HG03196 (cell line): Measurements from ENCODE around the gene ATP8B3.

Experiments used
- ATAC-seq: cut with Tn5 transposase; IDR thresholded peaks from one replicate; pipeline ENCODE4 v1.9.1; 2021; ENCODE audit not compliant: unreplicated experiment

The ATP8B3 gene

DNA sequence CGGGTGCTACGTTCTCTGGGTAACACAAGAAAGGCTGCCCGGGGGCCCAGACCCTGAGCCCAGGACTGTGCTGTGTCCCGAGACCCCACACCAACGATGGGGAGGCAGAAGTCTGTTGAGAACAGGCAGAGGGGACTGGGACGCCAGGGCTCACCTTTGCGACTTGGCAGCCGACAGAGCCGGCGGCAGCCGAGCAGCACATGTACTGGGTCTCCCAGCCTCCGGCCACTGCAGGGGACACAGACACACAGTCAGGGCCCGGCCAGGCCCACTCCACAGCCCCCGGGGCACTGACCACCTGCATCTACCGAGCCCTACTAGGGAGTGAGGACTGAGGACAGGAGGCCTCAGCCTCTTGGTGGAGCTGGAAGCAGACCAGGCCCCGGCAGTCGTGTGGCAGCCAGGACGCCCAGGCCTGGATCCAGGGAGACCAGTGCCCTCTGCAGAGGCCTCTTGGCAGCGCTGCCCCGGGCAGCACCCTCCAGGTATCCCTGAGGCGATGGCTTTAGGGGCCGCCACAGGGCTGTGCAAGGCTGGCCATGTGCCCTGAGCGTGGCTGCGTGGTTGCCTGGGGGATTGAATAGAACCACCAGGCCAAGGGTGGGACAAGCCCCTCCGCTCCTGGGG is 5.6 kb upstream of the ATP8B3 start:
- no peak for ATAC-seq

DNA sequence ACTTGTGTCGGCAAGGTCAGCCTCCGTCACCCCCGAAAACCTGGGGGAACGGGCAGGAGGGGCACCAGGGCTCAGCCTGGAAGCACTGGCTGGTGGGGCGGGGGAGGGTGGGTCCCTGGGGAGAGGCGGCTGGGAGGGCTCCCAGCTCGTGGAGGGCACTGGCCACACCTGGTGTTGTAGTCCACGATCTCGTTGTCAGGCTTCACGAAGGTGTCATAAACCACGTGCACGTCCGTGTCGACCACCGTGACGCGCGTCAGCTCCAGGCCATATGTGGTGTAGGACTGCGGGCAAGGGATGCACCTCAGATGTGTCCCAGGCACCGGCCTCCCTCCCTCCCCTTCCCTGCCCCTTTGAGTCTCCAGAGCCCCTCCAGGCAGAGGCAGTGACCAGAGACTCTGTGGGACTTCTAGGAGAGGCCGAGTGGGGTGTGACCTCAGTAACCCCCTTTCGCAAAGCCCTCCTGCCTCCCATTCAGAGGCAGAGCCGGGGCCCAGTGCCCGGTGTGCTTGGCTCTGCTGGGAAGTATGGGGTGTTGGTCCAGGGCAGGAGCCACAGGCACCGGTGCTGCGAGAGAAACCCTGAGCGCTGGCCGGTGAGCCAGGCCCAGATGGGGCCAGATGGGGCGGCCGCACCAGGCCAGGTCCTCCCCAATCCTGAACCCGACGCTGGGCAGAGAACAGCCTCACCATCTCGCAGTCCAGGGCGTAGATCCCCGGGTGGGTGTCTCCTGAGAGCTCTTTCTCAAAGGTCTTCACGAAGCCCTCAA is 4.6 kb upstream of the ATP8B3 start:
- no peak for ATAC-seq

DNA sequence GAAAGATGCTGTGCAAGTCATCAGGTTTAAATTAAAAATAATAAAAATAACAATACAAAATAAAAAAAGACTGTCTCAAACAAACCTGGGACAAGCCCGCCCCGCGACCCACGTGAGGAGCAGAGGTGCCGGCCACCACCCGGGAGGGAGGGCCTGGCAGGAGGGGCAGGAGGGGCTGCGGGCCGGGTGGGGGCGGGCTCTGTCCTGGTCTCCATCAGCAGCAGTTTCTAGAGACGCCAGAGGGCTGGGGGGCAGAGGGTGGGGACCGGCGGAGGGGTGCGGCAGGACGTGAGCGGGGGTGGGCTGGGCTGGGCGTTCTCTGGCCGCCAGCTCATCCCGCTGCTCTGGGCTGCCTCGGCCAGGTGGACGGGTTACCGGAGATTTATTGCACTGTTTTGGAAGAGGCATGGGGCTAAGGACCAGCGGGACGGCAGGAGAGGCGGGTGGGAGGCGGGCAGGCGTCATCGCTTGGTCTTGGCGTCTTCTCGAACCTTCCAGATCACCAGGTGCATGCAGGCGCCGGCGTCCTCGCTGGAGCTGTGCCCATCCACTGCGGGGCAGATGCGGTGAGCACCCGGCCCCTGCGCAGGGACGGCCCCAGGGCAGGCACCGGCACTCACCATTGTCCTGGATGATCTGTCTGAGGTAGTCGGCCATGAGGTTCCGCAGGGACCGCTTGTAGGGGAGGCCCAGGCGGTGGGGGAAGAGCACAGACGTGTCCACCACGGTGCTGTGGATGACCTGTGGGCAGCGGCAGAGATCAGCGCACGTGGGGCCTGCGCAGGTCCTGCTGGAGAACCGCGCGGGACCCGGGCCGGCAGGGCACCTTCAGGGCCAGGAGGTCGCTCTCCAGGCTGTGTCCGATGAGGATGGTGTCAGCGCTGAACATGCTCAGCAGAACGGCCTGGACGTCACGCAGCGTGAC is 3.8 kb upstream of the ATP8B3 start:
- ATAC-seq = no peak

DNA sequence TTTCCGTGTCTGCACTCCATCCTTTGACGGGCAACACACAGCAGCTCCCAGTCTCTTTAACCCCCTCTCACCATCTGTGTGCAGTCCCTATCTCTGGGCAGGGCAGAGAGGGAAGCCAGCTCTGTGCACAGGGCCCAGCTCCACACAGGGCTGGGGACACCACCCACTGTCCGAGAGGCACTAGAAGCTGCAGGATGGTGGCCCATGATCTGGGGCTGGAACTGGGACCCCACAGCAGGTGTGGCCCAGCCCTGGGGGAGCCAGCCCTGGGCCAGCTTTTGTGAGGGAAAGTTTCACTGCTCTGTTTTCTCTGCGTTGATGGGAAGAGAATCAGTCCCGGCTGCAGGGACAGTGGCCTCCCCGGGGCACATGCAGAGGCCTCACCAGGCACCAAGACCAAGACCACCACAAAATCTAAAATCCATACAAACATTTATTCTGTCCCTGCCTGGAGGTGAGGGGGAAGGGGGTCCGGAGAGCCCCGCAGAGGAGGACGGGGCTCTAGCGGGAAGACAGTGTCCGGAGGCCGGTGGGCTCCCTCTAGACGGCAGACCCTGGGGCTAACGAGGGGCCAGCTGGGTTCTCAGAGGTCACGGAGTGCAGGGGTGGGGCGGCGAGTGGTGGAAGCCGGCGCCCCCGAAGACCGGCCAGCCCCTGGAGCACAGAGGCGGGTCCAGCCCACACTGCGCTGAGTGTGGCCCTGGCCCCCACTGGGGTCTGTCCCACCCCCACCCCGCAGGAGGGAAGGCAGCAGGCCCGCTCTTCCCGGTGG is 2.9 kb upstream of the ATP8B3 start:
- no peak for ATAC-seq

DNA sequence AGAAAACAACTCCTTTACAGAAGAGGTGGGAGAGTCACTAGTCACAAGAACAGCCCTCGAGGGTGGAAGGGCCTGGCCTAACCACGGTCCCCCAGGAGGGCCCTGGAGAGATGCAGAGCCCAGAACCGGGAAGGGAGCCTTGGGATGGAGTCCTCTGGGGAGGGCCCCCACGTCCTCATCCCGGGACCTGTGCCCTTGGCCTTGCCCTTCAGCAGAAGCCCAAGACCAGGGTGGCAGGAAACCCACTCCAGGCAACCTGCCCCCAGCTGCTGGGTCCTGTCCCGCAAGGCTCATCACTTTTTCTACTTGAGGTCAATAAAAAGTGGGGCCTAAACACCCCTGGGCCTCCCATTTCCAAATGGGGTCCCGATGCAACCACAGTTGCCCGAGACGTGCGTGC is 2.3 kb upstream of the ATP8B3 start:
- no peak for ATAC-seq

DNA sequence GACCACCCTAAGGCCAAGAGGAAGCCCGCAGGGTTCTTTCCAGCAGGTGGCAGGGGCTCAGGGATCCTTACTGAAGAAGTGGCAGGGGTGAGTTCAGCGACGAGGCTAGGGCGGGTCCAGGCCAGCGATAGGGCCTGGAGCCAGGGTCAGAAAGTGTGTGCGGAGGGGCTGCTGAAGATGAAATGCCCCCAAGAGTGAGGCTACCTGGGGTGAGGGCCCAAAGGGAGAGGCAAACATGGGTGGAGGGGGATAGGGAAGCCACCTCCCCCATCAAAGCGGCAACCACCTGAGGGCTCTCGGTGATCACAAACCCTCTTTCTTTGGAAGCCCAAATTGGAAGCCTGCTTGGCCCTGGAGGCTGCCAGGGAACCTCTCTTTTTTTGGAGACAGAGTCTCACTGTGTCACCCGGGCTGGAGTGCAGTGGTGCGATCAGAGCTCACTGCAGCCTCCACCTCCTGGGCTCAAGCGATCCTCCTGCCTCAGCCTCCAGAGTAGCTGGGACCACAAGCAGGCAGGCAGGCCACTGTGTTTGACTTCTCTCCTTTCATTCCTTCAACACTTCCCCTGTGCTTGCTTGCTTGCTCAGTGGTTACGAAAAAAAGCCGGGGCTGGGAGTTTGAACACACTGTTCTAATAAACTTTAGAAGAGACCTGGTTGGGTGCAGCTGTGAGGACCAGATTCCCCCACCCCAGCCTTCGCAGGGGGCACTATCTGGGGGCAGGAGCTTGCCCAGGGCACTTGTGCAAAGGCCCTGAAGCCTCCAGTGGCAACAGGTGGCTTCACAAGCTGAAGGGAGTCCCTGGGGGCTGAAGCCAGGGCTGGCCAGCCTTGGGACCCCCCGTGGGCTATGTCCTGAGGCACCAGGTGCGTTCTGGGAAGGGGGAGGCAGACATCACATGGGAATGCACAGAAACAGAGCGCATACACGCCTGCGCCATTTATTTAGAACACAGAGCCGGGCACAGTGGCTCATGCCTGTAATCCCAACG is 1.4 kb upstream of the ATP8B3 start:
- ATAC-seq = no peak

DNA sequence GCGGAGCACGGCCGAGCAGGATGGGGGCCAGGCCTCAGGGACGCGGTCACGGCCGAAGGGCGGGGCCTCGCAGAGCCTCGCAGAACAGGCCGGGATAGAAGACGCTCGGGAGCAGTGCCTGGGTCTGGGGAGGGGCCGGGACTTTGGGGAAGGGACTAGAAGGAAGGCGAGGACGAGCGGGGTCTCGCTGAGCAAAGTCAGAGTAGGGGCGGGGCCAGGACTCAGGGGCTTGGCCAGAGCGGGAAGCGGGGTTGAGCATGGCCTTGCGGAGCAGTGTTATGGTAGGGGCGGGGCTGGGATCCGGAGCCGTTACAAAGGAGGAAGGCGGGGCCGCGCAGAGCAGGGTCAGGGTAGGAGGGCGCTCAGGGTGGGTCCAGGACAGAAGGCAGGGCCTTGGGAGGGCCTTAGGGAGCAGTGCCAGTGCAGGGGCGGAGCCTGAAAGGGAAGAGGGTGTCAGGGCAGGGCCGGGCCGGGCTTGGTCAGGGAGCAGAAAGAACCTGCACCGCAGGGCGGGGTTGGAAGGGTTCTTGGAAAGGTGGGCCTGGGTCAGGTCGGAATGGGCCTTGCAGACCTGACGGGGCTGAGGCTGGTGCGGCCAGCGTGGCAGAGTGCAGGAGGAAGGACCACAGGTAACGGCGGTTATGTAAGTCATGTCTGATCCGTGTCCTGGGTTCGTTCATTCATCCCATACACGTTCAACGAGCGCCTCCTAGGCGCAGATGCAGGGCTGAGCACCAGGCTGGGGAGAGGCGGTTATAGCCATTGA is 533 bp upstream of the ATP8B3 start:
- peak; percentile 72 for ATAC-seq

DNA sequence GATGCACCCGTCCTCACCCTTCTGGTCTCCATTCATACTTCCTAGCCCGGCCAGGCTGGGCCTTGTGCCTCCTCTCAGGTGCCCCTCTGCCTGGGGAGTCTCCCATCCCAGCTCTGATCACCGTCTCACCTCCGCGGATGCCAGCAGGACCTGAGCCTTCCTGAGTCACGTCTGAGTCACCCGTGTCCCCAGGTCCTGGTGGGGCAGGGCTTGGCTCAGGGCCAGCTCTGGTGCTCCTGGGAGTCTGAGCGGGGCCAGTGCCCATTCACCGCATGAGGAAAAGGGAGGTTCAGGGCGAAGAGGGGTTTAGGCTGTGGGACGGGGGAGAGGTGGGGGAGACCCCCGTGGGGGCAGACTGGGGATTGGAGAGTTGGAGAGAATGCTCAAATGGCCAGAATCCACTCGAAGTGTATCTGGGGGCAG is 593 bp downstream of the ATP8B3 start:
- ATAC-seq = no peak

DNA sequence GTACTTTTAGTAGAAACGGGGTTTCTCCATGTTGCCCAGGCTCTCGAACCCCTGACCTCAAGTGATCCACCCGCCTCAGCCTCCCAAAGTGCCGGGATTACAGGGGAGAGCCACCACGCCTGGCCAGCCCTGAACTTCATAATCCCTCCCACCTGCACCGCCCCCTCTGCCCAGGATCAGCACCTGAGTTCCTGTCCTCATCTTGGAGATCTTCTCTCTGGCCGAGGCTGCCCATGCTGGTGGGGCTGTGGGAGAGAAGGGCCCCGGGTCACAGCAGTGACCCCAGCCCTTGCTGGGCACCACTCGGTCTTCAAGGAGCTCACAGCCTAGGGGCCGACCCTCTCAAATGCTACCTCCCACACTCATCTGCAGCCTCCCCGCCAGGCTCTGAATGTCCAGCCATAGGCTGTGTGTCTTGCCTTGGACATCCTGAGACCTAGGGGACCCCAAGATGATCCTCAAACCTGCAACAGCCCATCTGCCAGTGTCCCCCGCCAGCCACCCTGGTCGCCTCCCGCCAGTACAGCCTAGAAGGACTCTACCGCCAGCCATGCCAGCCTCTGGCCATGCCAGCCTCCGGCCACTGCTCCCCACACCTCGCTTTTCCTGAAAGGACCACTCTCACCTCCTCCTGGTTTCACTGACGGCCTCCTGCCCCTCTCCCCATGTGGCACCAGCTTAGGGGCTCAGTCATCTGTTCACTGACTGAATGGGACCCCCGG is 1.5 kb downstream of the ATP8B3 start:
- ATAC-seq = no peak

DNA sequence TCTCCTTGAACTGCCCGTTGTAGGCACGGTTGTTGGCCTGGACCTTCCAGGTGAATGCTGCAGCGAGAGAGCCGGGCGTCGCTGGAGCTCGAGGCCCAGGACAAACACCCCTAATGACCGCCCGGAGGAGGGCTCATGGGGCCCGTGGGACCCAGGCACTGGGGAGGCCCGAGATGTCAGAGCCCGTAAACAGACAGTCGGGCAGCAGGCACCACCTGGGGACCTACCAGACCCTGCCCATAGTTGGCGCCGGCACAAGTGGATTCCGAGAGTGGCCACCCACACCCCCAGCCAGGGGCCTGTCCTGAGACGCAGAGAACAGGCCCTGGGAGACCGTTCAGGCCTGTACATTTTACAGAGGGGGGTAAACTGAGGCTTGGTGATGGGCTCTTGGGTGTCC is 2.4 kb downstream of the ATP8B3 start:
- ATAC-seq = no peak

DNA sequence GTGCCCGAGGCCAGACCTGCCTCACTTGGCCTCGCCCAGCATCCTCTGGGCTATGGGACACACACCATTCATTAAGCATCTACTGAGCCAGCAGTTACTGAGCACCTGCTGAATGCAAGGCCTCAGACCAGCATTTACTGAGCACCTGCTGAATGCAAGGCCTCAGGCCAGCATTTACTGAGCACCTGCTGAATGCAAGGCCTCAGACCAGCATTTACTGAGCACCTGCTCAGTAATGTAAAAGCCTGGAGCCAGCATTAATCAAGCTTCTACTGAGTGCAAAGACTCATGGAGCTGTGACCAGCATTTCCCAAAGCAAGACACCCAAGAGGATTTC is 3.7 kb downstream of the ATP8B3 start:
- no peak for ATAC-seq

DNA sequence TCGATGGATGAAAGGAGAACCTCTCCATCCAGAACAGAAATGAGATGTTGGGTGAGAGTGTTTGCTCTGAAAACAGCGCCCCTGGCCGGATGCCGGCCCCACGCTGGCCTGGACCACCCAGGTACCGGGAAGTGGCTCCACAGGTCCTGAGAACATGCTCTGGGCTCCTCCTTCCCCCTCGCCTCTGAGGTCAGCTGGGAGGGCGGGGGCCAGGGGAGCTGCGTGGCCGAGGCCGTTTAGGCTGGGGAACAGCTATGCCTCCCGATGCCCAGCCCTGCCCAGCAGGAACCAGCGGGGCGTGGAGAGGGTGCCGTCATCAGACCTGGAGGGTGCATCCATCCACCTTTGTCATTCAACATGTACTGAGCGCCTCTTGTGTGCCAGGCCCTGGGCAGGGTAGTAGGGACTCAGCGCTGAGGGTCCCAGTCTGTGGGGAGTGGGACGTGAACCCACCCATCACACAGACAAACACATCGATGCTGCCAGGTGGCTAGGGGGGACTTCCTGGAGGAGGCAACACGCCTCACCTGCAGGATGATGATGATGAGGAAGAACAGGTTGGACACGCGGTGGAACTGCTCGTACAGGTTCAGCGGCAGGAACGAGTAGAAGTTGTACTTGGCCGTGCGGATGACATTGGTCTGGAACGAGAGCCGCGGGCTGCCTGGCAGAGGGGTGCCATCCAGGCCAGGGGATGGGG is 4.2 kb downstream of the ATP8B3 start:
- ATAC-seq = no peak

DNA sequence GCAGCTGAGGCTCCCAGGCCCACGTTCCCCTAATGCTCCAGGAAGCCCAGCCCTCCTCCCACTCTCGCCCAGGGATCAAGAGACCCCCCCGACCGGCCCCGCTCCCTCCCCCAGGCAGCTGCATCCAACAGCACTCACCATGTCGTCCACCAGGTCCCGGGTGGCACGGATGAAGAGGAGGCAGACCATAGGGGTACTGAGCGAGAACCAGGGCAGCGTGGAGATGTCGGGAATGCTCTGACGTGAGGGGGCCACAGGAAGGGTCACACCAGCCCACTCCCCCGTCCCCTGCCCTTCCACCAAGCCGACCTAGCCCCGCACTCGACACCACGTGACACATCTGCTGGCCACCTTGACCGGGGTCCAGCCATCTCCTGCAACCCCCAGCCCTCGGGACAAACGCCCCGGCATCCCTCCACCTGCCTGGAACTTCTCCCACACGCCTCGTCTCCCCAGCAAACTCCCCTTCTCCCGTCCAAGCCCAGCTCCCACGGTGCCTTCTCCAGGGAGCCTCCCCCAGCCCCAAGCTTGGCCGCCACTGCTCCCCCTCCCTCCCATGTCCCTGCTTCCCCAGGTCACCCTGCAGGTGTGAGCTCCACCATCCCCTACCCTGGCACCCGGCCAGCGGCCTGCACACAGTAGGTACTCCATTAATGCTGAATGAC is 4.9 kb downstream of the ATP8B3 start:
- ATAC-seq = no peak

DNA sequence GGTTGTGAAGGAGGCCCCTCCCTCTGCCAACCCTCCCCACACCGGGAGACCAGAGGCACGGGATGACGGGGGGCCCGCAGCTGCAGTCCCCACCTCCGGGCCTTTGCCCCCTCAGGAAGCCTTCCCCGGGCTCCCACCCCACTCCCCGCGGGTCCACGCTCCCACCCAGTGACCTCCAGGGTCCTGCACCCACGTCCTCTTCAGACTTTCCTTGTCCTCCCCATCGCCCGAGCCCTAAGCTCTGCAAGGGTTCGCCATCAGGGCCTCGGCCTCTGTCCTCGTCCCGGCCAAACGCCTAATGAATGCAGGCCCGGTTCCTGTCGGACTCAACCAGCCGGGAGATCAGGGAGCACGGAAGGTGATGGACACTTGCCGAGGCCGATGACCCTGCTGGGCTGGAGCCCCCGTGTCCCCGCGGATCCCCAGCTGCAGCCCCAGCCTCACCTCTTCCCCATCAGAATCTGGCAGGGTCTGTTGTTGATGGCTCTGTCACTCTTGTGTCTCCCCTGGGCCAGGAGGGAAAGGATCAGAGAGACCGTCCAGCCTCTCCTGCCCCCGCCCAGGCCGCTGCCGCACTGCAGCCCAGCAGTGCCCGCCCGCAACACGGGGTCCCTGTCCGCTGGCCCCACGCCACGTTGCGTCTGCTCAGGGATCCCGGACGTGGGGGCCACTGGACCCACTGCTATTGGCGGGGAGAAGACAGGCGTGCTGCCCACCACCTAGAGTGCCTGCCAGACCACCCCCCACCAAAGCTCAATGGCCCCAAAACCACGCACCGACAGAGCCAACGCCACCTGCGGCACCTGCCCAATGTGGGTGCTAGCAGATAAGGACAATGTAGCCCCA is 5.7 kb downstream of the ATP8B3 start:
- ATAC-seq = no peak

DNA sequence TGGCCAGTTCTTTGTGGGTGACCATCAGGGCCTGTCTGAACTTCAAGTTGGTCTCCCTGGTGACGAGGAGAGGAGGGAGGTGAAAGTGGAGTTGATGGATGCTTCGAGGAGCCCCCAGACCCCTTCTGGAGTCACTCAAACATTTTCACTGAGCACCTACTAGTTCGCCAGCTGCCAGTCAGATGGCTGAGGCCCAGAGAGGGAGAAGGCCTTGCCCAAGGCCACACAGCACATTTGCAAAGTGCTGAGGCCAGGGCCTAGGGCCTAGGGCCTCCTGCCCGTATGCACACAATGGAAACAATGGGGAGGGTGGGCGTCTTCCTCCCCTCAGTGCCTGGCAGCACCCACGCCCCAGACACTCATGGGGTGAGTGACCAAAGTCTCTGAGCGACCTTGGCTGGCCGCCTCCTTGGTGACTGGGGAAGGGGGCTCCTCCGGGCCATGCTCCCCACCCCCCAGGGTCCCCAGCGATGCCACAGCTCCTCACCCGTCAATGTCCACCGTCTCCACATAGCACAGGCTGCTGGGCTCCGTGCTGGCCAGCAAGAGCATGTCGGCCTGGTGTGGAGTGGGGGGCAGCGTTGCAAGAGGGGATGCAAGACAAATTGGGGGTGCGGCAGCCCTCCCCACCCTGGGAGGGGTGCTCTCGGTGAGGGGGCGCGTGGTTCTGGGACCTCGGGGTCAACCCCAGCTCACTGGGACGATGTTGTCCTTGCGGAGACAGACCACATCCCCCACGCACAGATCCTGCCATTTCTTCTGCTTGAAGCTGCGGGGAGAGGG is 6.5 kb downstream of the ATP8B3 start:
- no peak for ATAC-seq

DNA sequence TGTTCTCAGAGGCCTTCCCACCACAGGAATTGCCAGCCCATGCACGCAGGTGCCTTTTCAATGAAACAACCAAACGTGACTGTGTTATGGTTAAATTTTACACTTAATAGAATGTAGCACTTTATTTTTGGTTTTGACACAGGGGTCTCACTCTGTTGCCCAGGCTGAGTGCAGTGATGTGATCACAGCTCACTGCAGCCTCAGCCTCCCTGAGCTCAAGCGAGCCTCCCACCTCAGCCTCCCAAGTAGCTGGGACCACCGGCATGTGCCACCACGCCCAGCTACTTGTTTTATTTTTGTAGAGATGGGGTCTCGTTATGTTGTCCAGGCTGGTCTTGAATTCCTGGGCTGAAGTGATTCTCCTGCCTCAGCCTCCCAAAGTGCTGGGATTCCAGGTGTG is 7.2 kb downstream of the ATP8B3 start:
- no peak for ATAC-seq
